ENCODE measurements around the gene GIT1. TPM values are rescaled to one million over a fixed set of nuclear protein-coding genes. Genes with fewer than 3 reads are reported as not detected.
A peak's percentile ranks its signal among the peaks of the same experiment; 100 is the strongest.

Gene GIT1
- total and polyA plus RNA-seq, 3 donors from 2014 or later, result 156 to 220 (median 169) TPM

DNA sequence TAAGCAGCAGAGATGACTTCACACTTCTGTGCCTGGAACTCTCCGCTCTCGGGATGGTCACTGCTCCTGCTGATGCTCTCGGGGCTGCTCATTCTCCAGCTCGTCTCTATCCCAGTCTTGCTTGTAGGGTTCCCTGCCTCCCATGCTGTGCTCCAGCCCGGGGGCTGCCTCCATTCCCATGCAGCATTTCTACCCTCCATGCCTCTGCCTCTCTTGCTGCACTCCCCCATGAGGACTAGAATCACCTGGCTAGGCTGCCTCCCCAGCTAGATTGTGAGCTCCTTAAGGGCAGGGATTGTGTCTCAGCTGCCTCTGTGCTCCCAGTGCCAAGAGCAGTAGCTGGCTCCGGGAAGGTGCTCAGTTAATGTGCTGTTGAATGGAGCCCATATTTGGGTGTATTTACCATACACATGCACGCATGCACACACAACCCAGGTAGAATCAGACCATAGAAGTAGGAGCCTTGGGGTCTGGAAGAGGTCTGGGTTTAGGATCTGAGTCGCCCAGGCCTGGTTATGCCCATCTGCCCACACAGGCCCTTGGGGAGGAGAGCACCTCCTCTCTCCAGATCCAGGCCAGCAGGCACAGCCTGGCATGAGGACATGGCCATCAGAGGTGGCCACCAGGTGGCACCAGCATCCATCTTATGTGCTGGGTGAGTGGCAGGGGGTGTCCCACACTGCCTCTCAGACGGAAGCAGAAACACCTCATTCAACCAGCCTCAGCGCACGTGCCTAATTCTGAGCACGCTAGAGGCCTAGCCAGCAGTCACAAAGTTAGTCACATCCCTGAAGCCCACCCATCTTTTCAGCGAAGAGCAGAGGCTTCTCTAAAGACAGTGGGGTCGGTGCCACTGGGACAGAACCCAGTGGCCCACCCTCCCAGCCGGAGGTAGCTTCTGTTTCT is 9.3 kb downstream of the GIT1 start:
- H3K27me3 ChIP-seq, result no peaks in the 10 kb centered on the region
- no peaks in the 10 kb centered on the region for H3K4me1 ChIP-seq
- no peak for TF ChIP-seq POLR2A (IDR thresholded peaks at IDR 0.05)
- TF ChIP-seq, protein P1, sequence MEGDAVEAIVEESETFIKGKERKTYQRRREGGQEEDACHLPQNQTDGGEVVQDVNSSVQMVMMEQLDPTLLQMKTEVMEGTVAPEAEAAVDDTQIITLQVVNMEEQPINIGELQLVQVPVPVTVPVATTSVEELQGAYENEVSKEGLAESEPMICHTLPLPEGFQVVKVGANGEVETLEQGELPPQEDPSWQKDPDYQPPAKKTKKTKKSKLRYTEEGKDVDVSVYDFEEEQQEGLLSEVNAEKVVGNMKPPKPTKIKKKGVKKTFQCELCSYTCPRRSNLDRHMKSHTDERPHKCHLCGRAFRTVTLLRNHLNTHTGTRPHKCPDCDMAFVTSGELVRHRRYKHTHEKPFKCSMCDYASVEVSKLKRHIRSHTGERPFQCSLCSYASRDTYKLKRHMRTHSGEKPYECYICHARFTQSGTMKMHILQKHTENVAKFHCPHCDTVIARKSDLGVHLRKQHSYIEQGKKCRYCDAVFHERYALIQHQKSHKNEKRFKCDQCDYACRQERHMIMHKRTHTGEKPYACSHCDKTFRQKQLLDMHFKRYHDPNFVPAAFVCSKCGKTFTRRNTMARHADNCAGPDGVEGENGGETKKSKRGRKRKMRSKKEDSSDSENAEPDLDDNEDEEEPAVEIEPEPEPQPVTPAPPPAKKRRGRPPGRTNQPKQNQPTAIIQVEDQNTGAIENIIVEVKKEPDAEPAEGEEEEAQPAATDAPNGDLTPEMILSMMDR (IDR thresholded peaks at IDR 0.05), result peak; percentile 85 to 88 (median 85)
- peak; percentile 87 for DNase-seq
- H3K9me3 ChIP-seq, result no peaks in the 10 kb centered on the region
- H3K27ac ChIP-seq, result no peak overlapping the region
- H3K4me3 ChIP-seq, result no peak overlapping the region
- H3K36me3 ChIP-seq (ENCODE audit: low read depth, missing control alignments), result no peaks in the 10 kb centered on the region
- WGBS, 2 donors, result 73 to 84% methylated on average over 11 to 15 of the region's 15 CpGs
- intact Hi-C loops (cut with DNase I; ENCODE audit: low total_unique reads), result no loop called here

DNA sequence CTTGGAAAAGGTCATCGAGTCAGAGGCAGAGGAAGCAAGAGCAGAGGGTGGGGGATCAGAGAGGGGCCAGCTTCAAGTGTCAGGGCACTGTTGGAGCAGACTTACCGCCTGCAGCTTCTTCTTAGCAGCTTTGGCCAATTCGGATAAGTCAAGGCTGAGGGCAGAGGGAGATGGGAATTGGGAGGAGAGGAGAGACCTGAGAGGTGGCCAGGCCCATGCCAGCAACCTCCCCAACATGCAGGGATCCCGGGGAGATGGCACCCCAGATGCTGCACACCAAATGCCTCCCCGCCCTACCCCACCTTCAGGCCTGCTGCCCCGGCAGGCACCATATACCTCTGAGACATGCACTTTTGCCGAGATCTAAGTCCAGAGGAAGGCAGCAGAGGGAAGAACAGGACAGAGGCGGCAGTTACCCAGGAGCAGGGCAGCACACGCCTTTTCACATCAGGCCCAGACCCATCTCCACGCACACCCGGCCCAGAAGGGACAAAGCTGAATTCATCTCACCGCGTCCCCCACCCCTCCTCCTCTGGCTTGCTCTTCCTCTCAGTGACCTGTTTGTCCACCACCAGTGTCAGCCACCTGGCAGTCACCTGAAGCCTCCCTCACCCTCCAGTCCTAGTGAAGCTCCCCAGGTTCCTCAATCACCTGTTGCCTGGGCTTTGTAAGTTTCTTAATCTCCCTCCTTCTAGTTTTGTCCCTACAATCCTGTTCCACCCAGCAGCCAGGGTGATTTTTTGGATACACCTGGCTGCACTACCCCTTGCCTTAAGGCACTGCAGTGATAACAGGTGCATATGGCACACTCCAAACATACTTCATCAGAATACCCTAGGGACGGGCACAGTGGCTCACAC is 10.6 kb downstream of the GIT1 start:
- Histone ChIP-seq H3K27me3 (no peaks in the 10 kb centered on the region), H3K4me3 (no peak overlapping the region), H3K27ac (no peak overlapping the region), H3K4me1 (no peaks in the 10 kb centered on the region), H3K9me3 (no peaks in the 10 kb centered on the region), H3K36me3 (ENCODE audit: low read depth, missing control alignments) (no peaks in the 10 kb centered on the region)
- DNase-seq, result no peak
- intact Hi-C loops (cut with DNase I; ENCODE audit: low total_unique reads), result no loop called here
- TF ChIP-seq POLR2A (IDR thresholded peaks at IDR 0.05), result no peak
- TF ChIP-seq, protein P1 (IDR thresholded peaks at IDR 0.05), result no peak
- 87 to 95% methylated on average over 10 to 14 of the region's 14 CpGs for WGBS, 2 donors

DNA sequence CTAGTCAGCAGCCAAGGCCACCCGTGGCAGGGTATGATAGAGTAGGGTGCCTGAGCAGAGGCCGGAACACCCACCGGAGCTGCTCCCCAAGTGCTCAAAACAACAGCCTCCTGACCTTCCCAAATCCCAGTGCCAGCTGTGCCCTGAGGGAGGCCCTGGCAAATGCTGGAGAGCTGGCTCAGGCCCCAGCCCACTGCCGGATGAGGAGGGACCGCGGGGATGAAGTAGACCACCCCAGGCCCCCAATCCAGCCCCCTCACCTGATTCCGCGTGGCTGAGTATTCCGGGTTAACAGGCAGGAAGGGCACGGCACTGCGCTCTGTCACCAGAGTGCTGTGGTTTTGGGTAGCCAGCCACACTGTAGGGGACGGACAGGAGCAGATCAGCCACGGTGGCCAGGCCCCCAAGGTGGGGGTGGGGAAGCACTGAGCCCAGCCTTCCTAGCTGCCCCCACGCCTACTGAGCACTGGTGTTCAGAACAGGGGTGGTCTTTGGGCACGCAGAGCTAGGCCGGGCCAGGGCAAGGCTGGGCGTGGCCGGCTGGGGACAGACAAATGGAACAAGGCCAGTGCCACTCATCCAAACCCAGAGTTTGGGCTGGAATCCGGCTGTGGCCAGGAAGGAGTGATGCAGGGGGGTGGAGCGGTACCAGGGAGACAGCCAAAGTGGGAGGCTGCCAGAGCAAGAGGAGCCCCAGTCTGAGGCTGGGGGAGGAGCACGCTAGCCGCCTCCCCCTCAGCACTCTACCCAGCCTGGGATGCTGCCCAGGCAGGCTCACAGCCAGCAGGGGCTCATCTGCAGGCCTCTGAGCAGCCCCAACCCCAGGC is 11.8 kb downstream of the GIT1 start:
- WGBS, 2 donors, result 80 to 83% methylated on average over 3 to 16 of the region's 22 CpGs
- DNase-seq, result no peak
- intact Hi-C loops (cut with DNase I; ENCODE audit: low total_unique reads), result no loop called here
- H3K27me3 ChIP-seq, result no peaks in the 10 kb centered on the region
- TF ChIP-seq, protein P1 (IDR thresholded peaks at IDR 0.05), result no peak
- no peak for TF ChIP-seq POLR2A (IDR thresholded peaks at IDR 0.05)
- no peak overlapping the region for H3K4me3 ChIP-seq
- no peaks in the 10 kb centered on the region for H3K36me3 ChIP-seq (ENCODE audit: low read depth, missing control alignments)
- no peaks in the 10 kb centered on the region for H3K9me3 ChIP-seq
- no peak overlapping the region for H3K27ac ChIP-seq
- H3K4me1 ChIP-seq, result peaks cover 6% of the 10 kb centered on the region

DNA sequence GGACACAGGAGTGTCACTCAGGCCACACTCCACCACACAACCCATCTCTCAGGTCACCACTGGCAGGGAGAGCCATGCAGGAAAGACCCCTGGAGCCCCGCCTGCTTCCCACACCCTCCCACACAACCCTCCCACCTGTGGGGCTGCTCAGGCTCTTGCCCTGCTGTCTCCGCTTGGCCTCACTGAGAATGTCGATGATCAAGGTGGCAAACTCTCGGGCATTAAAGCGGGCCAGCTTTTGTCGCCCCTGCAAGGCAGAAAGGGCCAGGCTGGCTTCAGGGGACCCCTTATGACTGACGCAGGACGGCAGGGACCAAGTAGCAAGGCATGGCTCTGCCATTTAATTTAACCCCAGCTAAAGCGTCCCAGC is 12.5 kb downstream of the GIT1 start:
- Histone ChIP-seq H3K27ac (no peak overlapping the region), H3K9me3 (no peaks in the 10 kb centered on the region), H3K27me3 (no peaks in the 10 kb centered on the region), H3K36me3 (ENCODE audit: low read depth, missing control alignments) (no peaks in the 10 kb centered on the region), H3K4me3 (no peak overlapping the region), H3K4me1 (peaks cover 13% of the 10 kb centered on the region)
- DNase-seq, result no peak
- intact Hi-C loops (cut with DNase I; ENCODE audit: low total_unique reads), result no loop called here
- WGBS, 2 donors, result 90 to 91% methylated on average over 2 to 9 of the region's 9 CpGs
- no peak for TF ChIP-seq POLR2A (IDR thresholded peaks at IDR 0.05)
- TF ChIP-seq, protein P1 (IDR thresholded peaks at IDR 0.05), result no peak

All from testis (tissue), 3 donors.